AG09319 (cell line): ENCODE data around the gene MCF2L.

ENCODE experiments used
- DNase-seq: peaks from one replicate; pipeline ENCODE4 v3.0.0-alpha.2; 2010; ENCODE audit warnings: low read depth; ENCODE audit errors: extremely low read depth
- TF ChIP-seq, protein P1 (sequence below): IDR thresholded peaks from 2 replicates; pipeline ENCODE4 v1.5.1; 2011; ENCODE audit warnings: low read depth, mild to moderate bottlenecking, inconsistent platforms, low read length, moderate library complexity

MCF2L gene

DNA sequence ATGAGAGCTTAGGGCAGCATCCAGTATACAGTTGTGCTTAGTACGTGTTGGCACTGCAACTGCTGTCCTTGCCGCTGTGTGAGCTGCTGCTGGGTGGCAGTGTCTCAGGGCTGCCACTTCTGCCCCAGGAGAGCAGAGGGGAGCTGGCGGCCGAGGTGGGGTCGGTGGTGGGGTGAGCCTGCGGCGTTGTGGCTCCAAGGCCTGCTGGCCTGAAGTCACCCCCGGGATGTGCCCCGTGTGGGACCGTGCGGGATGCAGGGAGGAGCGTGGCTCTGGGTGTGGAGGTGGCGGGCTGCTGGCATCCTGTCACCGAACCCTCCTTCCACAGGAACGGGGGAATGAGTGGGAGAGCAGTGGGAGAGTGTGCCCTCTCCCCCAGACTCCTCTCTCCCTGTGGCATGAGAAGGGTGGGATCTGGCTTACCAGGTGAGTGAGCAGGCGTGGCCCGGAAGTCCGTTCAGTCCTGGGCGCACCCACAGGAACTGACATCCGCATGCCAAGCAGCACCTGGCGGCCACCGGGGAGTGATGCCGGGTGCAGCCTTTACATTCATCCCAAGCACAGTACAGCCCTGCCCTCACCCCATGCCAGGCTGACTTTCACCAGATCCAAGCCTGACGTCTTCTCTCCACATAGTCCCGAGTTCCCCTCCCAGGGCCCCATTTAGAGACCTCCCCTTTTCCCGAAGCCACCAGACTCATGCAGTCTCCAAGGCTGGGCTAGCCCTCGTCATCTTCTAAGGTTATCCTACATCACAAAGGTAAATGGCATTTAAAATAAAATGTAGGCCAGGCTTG lies 26.6 kb downstream of the MCF2L start:
- DNase-seq, result no peak
- TF ChIP-seq, protein P1, sequence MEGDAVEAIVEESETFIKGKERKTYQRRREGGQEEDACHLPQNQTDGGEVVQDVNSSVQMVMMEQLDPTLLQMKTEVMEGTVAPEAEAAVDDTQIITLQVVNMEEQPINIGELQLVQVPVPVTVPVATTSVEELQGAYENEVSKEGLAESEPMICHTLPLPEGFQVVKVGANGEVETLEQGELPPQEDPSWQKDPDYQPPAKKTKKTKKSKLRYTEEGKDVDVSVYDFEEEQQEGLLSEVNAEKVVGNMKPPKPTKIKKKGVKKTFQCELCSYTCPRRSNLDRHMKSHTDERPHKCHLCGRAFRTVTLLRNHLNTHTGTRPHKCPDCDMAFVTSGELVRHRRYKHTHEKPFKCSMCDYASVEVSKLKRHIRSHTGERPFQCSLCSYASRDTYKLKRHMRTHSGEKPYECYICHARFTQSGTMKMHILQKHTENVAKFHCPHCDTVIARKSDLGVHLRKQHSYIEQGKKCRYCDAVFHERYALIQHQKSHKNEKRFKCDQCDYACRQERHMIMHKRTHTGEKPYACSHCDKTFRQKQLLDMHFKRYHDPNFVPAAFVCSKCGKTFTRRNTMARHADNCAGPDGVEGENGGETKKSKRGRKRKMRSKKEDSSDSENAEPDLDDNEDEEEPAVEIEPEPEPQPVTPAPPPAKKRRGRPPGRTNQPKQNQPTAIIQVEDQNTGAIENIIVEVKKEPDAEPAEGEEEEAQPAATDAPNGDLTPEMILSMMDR, result no peak

DNA sequence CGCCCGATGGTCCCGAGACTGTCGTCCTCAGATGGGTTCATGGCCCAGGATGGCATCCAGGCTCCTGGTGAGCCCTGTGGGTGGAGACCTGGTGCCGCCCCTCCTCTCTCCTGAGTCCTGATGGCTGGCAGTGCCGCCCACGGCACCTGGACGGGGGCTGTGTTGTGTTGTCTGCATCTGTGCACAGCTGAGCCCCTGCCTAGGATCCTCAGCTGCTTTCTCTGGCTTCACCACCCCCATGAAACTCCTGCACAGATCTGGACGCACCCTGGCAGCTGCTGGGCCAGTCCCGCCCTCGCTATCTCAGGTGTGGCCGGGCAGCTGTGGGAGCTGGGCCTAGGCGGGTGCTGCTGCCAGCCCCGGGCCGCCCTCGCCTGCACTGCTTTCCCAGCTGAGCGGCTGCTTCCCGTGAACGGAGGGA lies 27.7 kb downstream of the MCF2L start:
- TF ChIP-seq, protein P1, result no peak
- no peak for DNase-seq

DNA sequence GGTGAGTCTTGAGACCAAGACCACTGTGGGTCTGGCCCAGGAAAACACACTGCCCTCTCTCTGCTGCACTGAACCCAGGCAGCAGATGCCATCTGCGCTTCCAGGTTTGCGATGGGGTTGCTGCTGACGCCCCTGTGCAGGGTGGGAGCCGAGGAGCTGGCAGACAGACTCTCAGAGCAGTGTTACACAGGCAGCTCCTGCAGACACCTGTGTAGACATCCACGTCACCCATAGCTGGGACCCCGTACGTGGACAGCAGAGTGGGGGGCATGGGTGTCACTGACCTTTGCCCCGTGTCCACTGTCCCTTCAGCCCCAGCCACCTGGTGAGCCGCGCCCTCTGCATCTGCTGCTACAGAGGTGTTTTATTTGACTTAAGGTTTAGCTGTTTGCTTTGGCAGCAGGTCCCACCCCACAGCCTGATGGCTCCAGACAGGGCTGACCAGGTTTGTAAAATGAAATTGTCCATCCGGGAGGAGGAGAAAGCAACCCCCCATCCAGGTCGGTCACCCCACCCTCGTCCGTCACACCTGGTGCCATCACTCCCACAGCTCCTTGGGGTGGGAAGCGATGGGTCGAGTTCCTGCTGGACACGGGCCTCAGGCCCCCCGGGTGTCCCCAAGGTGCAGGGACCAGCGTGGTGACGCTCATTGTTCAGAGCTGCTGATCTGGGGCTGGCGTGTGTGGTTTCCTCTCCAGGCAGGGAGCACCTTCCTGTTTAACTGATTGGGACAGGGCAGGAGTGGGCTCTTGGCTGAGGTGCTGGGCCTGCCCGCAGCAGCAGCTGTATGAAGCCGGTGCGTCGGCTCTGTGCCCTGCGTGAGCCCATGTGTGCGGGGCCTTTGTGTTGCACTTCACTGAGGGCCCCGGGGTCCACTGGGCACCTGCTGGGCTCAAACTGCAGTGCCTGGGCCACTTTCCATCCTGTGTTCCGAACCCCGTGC lies 28.4 kb downstream of the MCF2L start:
- DNase-seq, result no peak
- TF ChIP-seq, protein P1, result no peak

DNA sequence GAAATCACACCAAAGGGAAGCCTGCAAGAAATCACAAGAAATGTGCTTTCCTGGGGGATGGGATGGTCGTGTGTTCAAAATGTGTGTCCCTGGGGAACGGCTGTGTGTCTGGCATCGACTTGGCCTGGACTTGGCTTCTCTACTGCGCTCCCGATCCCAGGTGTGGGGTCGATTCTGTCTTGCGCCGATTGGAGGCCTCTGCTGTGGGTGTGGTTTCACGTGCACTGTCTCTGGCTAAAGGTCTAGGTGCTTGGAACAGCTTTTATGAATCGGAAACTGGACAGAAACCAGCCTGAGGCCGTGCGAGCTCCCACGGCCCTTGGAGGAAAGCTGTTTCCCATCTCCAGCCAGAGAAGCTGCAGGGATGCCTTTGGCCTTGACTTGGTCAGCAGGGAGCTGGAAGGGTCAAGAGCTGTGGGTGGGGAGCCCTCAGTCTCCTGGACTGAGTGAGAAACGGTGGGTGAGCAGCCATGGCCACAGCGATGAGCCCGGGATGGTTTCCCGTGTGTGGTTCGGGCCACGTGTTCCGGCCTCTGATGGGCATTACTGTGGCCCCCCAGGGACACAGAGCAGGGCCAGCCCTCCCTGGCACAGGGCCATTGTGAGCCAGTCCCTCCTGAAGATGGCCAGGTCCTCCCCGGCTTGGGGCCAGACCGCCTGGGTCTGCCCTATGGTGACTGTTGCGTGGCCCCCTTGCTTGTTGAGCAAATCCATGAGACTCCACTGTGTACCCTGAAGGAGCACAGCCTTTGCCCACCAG lies 29.7 kb downstream of the MCF2L start:
- no peak for DNase-seq
- TF ChIP-seq, protein P1, result no peak

DNA sequence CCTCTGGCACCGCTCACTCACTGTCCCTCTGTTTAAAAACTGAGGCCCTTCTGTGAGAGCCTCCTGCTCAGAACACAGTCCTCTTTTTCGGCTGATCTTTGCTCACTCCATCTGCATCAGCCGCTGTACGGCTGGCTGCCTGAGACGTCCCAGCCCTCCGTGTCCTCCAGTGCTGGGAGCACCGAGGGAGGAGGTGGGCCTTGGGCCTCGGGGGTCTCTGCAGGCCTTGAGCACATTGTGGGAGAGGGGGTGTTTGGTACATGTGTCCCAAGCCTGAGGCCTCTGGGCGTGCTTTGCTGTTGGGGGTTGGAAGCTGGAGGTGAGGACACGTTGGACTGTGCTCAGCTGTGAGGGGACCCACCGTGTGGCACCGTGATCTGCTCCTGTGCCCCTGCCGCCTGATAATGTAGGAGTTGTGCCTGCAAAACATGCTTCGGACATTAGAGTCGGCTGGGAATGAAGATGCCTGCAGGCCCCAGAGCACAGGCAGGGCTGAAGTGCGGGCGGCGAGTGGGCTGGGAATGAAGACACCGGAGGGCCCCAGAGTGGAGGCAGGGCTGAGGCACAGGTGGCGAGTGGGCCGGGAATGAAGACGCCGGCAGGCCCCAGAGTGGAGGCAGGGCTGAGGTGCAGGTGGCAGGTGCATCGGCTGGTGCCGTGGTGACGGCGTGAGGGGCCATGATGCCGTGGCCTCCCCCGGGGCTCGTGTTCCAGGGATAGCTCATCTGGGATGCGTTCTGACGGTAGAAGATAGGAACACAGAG lies 30.6 kb downstream of the MCF2L start:
- DNase-seq, result no peak
- TF ChIP-seq, protein P1, result no peak

DNA sequence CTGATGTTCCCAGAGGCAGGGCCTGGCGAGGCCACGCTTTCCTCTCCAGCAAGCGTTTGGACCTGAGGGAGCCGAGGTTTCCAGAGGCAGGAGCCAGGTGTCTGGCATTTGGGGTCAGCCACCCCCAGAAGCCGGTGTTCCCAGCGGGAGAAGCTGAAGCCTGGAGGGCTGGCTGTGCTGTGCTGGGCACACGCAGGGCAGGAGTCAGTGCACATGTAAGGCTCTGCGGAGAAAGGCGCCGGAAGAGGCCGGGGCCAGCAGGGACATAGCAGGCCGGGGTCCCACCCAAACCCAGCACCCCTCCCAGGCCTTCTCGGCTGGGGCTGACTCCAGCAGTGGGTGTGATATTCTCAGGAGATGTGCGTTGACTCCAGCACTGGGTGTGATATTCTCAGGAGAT lies 31.6 kb downstream of the MCF2L start:
- TF ChIP-seq, protein P1, result no peak
- no peak for DNase-seq
